Panc1 (cell line): ENCODE data around the gene DEXI. TPM values are rescaled to one million over a fixed set of nuclear protein-coding genes. Genes with fewer than 3 reads are reported as not detected.

ENCODE experiments used
- ATAC-seq: fragments of 200-7000 bp; cut with Tn5 transposase; 2 replicates; pipeline ENCODE4 v1.9.1; 2020; ENCODE audit warnings: mild to moderate bottlenecking, moderate library complexity
- BruUV-seq: library from RNA; stranded (reverse); fragments of 400-500 nt; replicated peaks from 2 replicates; lab custom pipeline; 2021; lab: Mats Ljungman, UMichigan
- CTCF ChIA-PET: fragments of 300-600 bp; sonication (Branson Sonifier 250); formaldehyde crosslinking; loops from one replicate; lab custom pipeline; 2022; ENCODE audit warnings: antibody characterized with exemption; lab: Charles Lee
- POLR2A ChIA-PET: fragments of 300-600 bp; sonication (Branson Sonifier 250); formaldehyde crosslinking; loops from one replicate; lab custom pipeline; 2022; ENCODE audit warnings: antibody characterized with exemption; lab: Charles Lee
- DNase-seq: peaks from one replicate; pipeline ENCODE4 v3.0.0-alpha.2; 2010; ENCODE audit warnings: low read depth, low spot score
- H3K27ac ChIP-seq: 2 replicates; pipeline ENCODE4 v1.5.1; 2011; ENCODE audit warnings: mild to moderate bottlenecking, low read length, inconsistent platforms
- H3K27me3 ChIP-seq: fragments of 200-500 bp; sonication (Bioruptor generic); 2 replicates; pipeline ENCODE4 v1.6.0; 2014; ENCODE audit warnings: low read length, inconsistent platforms; ENCODE audit not compliant: control insufficient read depth, insufficient read depth
- H3K36me3 ChIP-seq: fragments of 200-500 bp; sonication (Bioruptor generic); 2 replicates; pipeline ENCODE4 v1.5.1; 2014; ENCODE audit warnings: inconsistent platforms, mild to moderate bottlenecking, low read length, moderate library complexity; ENCODE audit not compliant: control insufficient read depth, insufficient read depth
- H3K4me1 ChIP-seq: 2 replicates; pipeline ENCODE4 v1.5.1; 2011; ENCODE audit warnings: inconsistent platforms, mild to moderate bottlenecking, low read length, moderate library complexity; ENCODE audit not compliant: control insufficient read depth, insufficient read depth
- H3K4me3 ChIP-seq, 2 experiments: 2 replicates each; pipeline ENCODE4 v1.5.1; 2011 to 2012; ENCODE audit warnings: low read depth in 2 of 2, low read length in 2 of 2, mild to moderate bottlenecking in 2 of 2, inconsistent platforms in 1 of 2, moderate library complexity in 1 of 2
- H3K9me3 ChIP-seq: fragments of 200-500 bp; sonication (Bioruptor generic); 2 replicates; pipeline ENCODE4 v1.5.1; 2014; ENCODE audit warnings: low read depth, mild to moderate bottlenecking, inconsistent platforms, low read length, moderate library complexity; ENCODE audit not compliant: control insufficient read depth, insufficient read depth
- POLR2AphosphoS5 ChIP-seq: IDR thresholded peaks from 2 replicates; pipeline ENCODE4 v1.6.1; 2012; ENCODE audit warnings: mild to moderate bottlenecking, low read depth, low read length, moderate library complexity
- SIN3A ChIP-seq: IDR thresholded peaks from 2 replicates; pipeline ENCODE4 v1.6.1; 2012; ENCODE audit warnings: low read depth, mild to moderate bottlenecking, low read length, moderate library complexity, borderline replicate concordance; ENCODE audit not compliant: insufficient read depth
- TCF7L2 ChIP-seq: IDR thresholded peaks from 2 replicates; pipeline ENCODE4 v1.6.1; 2011; ENCODE audit warnings: mild to moderate bottlenecking, low read depth, low read length, inconsistent platforms
- in situ Hi-C: cut with HindIII; loops from 2 replicates; pipeline ENCODE4 v1.10.0; 2016; ENCODE audit warnings: low sequenced_read_pairs, low pct_unique_long_range_greater_than_20kb
- intact Hi-C: fragments of 100-400 bp; cut with micrococcal nuclease; formaldehyde crosslinking; loops from one replicate; pipeline ENCODE4 v1.10.0; 2022; ENCODE audit not compliant: unreplicated experiment
- total RNA-seq: library from RNA; stranded (reverse); gene quantifications from one replicate; pipeline ENCODE4 v1.2.1, GENCODE V29; 2021; ENCODE audit not compliant: unreplicated experiment
- TF ChIP-seq, protein P1 (sequence below): fragments of 450-650 bp; IDR thresholded peaks from 2 replicates; pipeline ENCODE4 v1.5.1; 2017; ENCODE audit warnings: mild to moderate bottlenecking
- TF ChIP-seq, protein P2 (sequence below), 2 experiments: IDR thresholded peaks; 2 replicates each; pipeline ENCODE4 v1.6.1; 2011 to 2012; ENCODE audit warnings: low read depth in 2 of 2, control low read depth in 1 of 2, low read length in 1 of 2, mild to moderate bottlenecking in 1 of 2, moderate library complexity in 1 of 2; ENCODE audit not compliant: insufficient read depth in 1 of 2

Gene DEXI
- total RNA-seq, 1 experiment from 2014 or later, result 32.2 TPM

- TF ChIP-seq SIN3A (no peak), POLR2AphosphoS5 (no peak), TCF7L2 (no peak)
- TF ChIP-seq, protein P1, sequence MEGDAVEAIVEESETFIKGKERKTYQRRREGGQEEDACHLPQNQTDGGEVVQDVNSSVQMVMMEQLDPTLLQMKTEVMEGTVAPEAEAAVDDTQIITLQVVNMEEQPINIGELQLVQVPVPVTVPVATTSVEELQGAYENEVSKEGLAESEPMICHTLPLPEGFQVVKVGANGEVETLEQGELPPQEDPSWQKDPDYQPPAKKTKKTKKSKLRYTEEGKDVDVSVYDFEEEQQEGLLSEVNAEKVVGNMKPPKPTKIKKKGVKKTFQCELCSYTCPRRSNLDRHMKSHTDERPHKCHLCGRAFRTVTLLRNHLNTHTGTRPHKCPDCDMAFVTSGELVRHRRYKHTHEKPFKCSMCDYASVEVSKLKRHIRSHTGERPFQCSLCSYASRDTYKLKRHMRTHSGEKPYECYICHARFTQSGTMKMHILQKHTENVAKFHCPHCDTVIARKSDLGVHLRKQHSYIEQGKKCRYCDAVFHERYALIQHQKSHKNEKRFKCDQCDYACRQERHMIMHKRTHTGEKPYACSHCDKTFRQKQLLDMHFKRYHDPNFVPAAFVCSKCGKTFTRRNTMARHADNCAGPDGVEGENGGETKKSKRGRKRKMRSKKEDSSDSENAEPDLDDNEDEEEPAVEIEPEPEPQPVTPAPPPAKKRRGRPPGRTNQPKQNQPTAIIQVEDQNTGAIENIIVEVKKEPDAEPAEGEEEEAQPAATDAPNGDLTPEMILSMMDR, result no peak
- TF ChIP-seq, protein P2, sequence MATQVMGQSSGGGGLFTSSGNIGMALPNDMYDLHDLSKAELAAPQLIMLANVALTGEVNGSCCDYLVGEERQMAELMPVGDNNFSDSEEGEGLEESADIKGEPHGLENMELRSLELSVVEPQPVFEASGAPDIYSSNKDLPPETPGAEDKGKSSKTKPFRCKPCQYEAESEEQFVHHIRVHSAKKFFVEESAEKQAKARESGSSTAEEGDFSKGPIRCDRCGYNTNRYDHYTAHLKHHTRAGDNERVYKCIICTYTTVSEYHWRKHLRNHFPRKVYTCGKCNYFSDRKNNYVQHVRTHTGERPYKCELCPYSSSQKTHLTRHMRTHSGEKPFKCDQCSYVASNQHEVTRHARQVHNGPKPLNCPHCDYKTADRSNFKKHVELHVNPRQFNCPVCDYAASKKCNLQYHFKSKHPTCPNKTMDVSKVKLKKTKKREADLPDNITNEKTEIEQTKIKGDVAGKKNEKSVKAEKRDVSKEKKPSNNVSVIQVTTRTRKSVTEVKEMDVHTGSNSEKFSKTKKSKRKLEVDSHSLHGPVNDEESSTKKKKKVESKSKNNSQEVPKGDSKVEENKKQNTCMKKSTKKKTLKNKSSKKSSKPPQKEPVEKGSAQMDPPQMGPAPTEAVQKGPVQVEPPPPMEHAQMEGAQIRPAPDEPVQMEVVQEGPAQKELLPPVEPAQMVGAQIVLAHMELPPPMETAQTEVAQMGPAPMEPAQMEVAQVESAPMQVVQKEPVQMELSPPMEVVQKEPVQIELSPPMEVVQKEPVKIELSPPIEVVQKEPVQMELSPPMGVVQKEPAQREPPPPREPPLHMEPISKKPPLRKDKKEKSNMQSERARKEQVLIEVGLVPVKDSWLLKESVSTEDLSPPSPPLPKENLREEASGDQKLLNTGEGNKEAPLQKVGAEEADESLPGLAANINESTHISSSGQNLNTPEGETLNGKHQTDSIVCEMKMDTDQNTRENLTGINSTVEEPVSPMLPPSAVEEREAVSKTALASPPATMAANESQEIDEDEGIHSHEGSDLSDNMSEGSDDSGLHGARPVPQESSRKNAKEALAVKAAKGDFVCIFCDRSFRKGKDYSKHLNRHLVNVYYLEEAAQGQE (IDR thresholded peaks at IDR 0.05; ENCODE audit: insufficient read depth in 1 of 2, low read depth in 2 of 2, low read length in 1 of 2), result no peak
- no peak for DNase-seq
- intact Hi-C loops (no loop called here), in situ Hi-C loops (no loop called here)
- BruUV-seq, result no TSS peak
- no peaks in the 10 kb centered on the region for H3K36me3 ChIP-seq
- no peak for ATAC-seq
- ChIA-PET CTCF (no interaction called here), POLR2A (no interaction called here)
- no peak overlapping the region for H3K27ac ChIP-seq
- H3K27me3 ChIP-seq, result peaks cover 14% of the 10 kb centered on the region
- no peaks in the 10 kb centered on the region for H3K9me3 ChIP-seq
- H3K4me1 ChIP-seq, result no peaks in the 10 kb centered on the region
- no peak overlapping the region for H3K4me3 ChIP-seq
Measured at GRCh38 chr16:10896723-10897122, 45.5 kb downstream of the DEXI start.

DNA sequence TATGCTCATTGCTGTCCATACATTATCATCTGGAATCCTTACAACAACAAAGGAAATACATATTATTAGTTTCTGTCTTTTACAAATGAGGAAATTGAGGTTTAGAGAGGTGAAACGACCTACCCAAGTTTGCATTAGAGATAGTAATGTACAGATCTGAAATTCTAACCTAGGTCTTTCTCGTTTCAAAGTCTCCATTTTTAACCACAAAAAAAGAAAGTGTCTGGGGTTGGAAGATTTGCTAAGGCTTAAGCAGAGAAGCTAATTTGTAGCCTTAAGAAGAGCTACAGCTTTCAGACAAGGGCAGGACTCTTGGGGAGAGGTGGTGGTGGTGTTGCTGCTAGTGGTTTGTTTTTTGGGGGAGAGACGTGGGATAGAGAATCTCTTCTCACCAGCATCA is 46.1 kb downstream of the DEXI start:
- DNase-seq (no peak), ATAC-seq (no peak)
- TF ChIP-seq POLR2AphosphoS5 (no peak), TCF7L2 (no peak)
- TF ChIP-seq, protein P2 (IDR thresholded peaks at IDR 0.05; ENCODE audit: insufficient read depth in 1 of 2, low read depth in 2 of 2, low read length in 1 of 2), result no peak
- Histone ChIP-seq H3K9me3 (no peaks in the 10 kb centered on the region), H3K4me1 (no peaks in the 10 kb centered on the region), H3K36me3 (no peaks in the 10 kb centered on the region), H3K27ac (no peak overlapping the region), H3K27me3 (peaks cover 14% of the 10 kb centered on the region), H3K4me3 (no peak overlapping the region)
- no TSS peak for BruUV-seq
- ChIA-PET POLR2A (no interaction called here), CTCF (no interaction called here)
- intact Hi-C loops (no loop called here), in situ Hi-C loops (no loop called here)
